AG04450 (cell line): ENCODE measurements around the gene FCHSD2. TPM values are rescaled to one million over a fixed set of nuclear protein-coding genes. Genes with fewer than 3 reads are reported as not detected.

ENCODE experiments used
- CTCF ChIA-PET: fragments of 300-600, 350-600 bp; formaldehyde crosslinking; extraction: SDS; loops from one replicate; lab custom pipeline; 2022; ENCODE audit warnings: antibody characterized with exemption, inconsistent platforms; lab: Charles Lee
- POLR2A ChIA-PET: fragments of 350-600 bp; formaldehyde crosslinking; extraction: SDS; loops from one replicate; lab custom pipeline; 2021; ENCODE audit warnings: antibody characterized with exemption, inconsistent platforms; lab: Yijun Ruan, JAX
- DNase-seq: peaks from one replicate; pipeline ENCODE4 v3.0.0-alpha.2; 2011; ENCODE audit warnings: low read depth, low spot score
- H3K27ac ChIP-seq: one replicate; pipeline ENCODE4 v1.5.1; 2012; ENCODE audit warnings: low read depth, low read length, control low read depth
- H3K27me3 ChIP-seq: one replicate; pipeline ENCODE4 v1.6.0; 2012; ENCODE audit warnings: low read length; ENCODE audit not compliant: control insufficient read depth, insufficient read depth
- H3K4me3 ChIP-seq: 2 replicates; pipeline ENCODE4 v1.5.1; 2011; ENCODE audit warnings: mild to moderate bottlenecking, low read depth, low read length, control low read depth
- H3K9me3 ChIP-seq: 2 replicates; pipeline ENCODE4 v1.5.1; 2012; ENCODE audit warnings: low read length; ENCODE audit not compliant: control insufficient read depth, insufficient read depth
- CTCF ChIP-seq: IDR thresholded peaks from 2 replicates; pipeline ENCODE4 v1.5.1; 2011; ENCODE audit warnings: low read depth, low read length, control low read depth, inconsistent platforms
- polyA plus RNA-seq: library from polyadenylated mRNA; depleted of rRNA; stranded (reverse); fragments of >200 nt; gene quantifications from 2 replicates; pipeline ENCODE4 v1.2.3, GENCODE V29; 2011

Gene FCHSD2
- polyA plus RNA-seq, 1 experiment: 24.7 TPM

- no peak for TF ChIP-seq CTCF
- Histone ChIP-seq H3K4me3 (no peak overlapping the region), H3K9me3 (peaks cover 4% of the 10 kb centered on the region; the same call in 1 of the 2 replicates), H3K27ac (no peak overlapping the region), H3K27me3 (no peaks in the 10 kb centered on the region)
- POLR2A ChIA-PET: interaction anchor here (0.5 kb wide), 1 partner anchor 11 kb away, joined by 3 read pairs; no protein-coding TSS in a partner anchor
- DNase-seq: no peak
- CTCF ChIA-PET: no interaction called here
These were observed 12.1 kb upstream of the FCHSD2 start for GRCh38 chr11:73154178-73154577.

- Histone ChIP-seq H3K27me3 (no peaks in the 10 kb centered on the region), H3K27ac (no peak overlapping the region), H3K4me3 (no peak overlapping the region), H3K9me3 (peaks cover 4% of the 10 kb centered on the region; the same call in 1 of the 2 replicates)
- no peak for TF ChIP-seq CTCF
- POLR2A ChIA-PET: no interaction called here
- DNase-seq: no peak
- CTCF ChIA-PET: no interaction called here
These were observed 10.9 kb upstream of the FCHSD2 start for GRCh38 chr11:73152861-73153483.

GRCh38 chr11:73152086-73152853, 10.2 kb upstream of the FCHSD2 start:
- H3K27me3 ChIP-seq: no peaks in the 10 kb centered on the region
- DNase-seq: no peak
- H3K9me3 ChIP-seq: peaks cover 4% of the 10 kb centered on the region; the same call in 1 of the 2 replicates
- no peak for TF ChIP-seq CTCF
- ChIA-PET POLR2A (interaction anchor here (1.1 kb wide), 1 partner anchor 11 kb away, joined by 3 read pairs; no protein-coding TSS in a partner anchor), CTCF (no interaction called here)
- no peak overlapping the region for H3K27ac ChIP-seq
- no peak overlapping the region for H3K4me3 ChIP-seq

GRCh38 chr11:73151416-73151815, 9.3 kb upstream of the FCHSD2 start:
- Histone ChIP-seq H3K27ac (no peak overlapping the region), H3K27me3 (no peaks in the 10 kb centered on the region), H3K4me3 (no peak overlapping the region), H3K9me3 (peaks cover 4% of the 10 kb centered on the region; the same call in 1 of the 2 replicates)
- ChIA-PET CTCF (no interaction called here), POLR2A (interaction anchor here (1.1 kb wide), 1 partner anchor 12 kb away, joined by 3 read pairs; no protein-coding TSS in a partner anchor)
- no peak for TF ChIP-seq CTCF
- no peak for DNase-seq

- Histone ChIP-seq H3K9me3 (peaks cover 1% of the 10 kb centered on the region; the same call in 1 of the 2 replicates), H3K27me3 (no peaks in the 10 kb centered on the region), H3K4me3 (no peak overlapping the region), H3K27ac (no peak overlapping the region)
- ChIA-PET CTCF (interaction anchor here (0.7 kb wide), 1 partner anchor 9 kb away, joined by 3 read pairs; no protein-coding TSS in a partner anchor), POLR2A (interaction anchor here (0.6 to 1.1 kb wide), 2 partner anchors 9 to 183 kb away, joined by 3 to 4 read pairs; no protein-coding TSS in a partner anchor)
- DNase-seq: no peak
- TF ChIP-seq CTCF: no peak
These were observed 7.0 kb upstream of the FCHSD2 start for GRCh38 chr11:73149105-73149504.
